ENCODE data around the gene ROBO3. TPM values are rescaled to one million over a fixed set of nuclear protein-coding genes. Genes with fewer than 3 reads are reported as not detected.

ROBO3 gene
- total and polyA plus RNA-seq, 2 of the 8 experiments (the other 6 are each of a cell fraction or from before 2014, with no cell fraction given) = 12.1 to 24.6 TPM

DNA sequence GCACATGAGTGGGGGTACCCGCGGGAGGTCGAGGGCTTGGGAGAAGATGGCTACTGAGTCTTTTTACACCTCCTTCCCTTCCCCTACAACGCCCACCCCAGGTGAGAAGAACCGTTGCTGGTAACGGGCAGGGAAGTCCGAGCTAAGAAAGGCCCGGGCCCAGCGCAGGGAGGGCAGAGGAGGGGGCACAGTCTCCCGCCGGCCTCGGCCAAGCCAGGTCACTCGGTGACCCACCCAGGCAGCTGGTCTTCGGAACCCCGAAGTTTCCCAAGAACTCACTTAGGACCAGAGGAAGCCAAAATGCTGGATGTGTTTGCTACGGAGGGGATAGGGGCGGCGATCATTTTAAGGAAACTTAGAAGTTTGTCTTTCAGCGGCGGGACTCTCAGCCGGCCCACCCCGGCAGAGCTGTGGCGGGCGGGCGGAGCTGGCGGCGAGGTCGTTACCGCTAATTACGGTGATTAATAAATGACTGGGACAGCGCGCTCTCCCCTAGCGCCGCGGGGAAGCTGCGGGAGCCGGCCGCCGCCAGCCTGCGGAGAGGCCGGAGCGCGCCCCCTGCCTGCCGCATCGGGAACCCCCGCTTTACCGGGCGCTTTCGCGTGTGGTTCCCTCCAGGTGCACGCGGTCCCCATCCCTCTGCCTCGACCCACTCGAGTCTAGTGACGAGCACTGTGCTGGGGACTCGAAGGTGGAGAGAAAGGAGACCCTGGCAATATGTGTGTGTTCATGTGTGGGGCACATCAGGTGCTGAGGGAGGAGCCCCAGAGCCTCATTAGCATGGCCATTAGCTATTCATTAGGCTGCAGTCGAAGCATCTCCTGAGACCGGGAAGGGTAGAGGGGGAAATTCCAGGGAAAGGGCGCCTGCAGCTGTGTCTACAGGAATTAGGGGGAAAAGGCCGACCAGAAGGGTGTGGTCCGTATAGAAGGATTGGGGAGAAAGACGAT, 945 bp downstream of the ROBO3 start:
- POLR2A ChIA-PET (ENCODE audit: partially characterized antibody) = interaction anchor here (0.9 to 2.5 kb wide), 5 partner anchors 10 to 193 kb away, joined by 3 to 6 read pairs (median 3); partner anchors contain the start of genes SIAE and SPA17
- Histone ChIP-seq H3K18ac (ENCODE audit: extremely low read depth, low read length) (no peak overlapping the region), H3K4ac (replicated peaks; ENCODE audit: insufficient read length, low read depth, low read length) (no peak overlapping the region), H2BK120ac (replicated peaks; ENCODE audit: low read depth, low read length) (no peak overlapping the region), H3K4me3 (ENCODE audit: extremely low read depth in 1 of 4, insufficient read depth in 2 of 4, low read depth in 3 of 4, low read length in 4 of 4) (peak overlapping the region; percentile 17 to 50 (median 24); a peak in 6 of 8 replicates), H3K4me2 (ENCODE audit: insufficient read depth in 1 of 2, low read depth in 2 of 2, low read length in 2 of 2) (peak overlapping the region; percentile 67 to 85), H3K23me2 (ENCODE audit: low read depth, low read length) (peaks cover 4% of the 10 kb centered on the region; the same call in 1 of the 2 replicates), H3K9me3 (ENCODE audit: insufficient read depth in 2 of 2, low read depth in 1 of 2, low read length in 1 of 2) (no peaks in the 10 kb centered on the region), H2AFZ (ENCODE audit: low read length) (no peak overlapping the region), H3K79me2 (ENCODE audit: control insufficient read depth in 1 of 2, insufficient read depth in 2 of 2, low read length in 2 of 2) (no peaks in the 10 kb centered on the region), H2BK5ac (ENCODE audit: low read depth, low read length) (no peak overlapping the region), H3K14ac (ENCODE audit: insufficient read length) (no peak overlapping the region), H2BK12ac (ENCODE audit: low read depth, low read length) (no peak overlapping the region), H3K4me1 (replicated peaks in 1 of 4; ENCODE audit: control insufficient read depth in 3 of 4, insufficient read depth in 4 of 4, low read length in 3 of 4) (peaks cover 0 to 23% (median 16%) of the 10 kb centered on the region in 4 experiments; a peak in 6 of 7 replicates), H2BK20ac (ENCODE audit: low read length) (no peak overlapping the region), H3K27me3 (replicated peaks in 1 of 4; ENCODE audit: control insufficient read depth in 3 of 4, extremely low read depth in 1 of 4, insufficient read depth in 3 of 4, low read length in 3 of 4) (peaks cover 96 to 100% (median 100%) of the 10 kb centered on the region in 4 experiments), H2BK15ac (ENCODE audit: low read length) (no peak overlapping the region), H3K23ac (ENCODE audit: insufficient read length) (no peak overlapping the region), H3K79me1 (ENCODE audit: low read depth, low read length) (no peaks in the 10 kb centered on the region), H3K9ac (replicated peaks in 1 of 4; ENCODE audit: extremely low read depth in 1 of 4, low read depth in 3 of 4, low read length in 3 of 4) (no peak overlapping the region), H2AK5ac (ENCODE audit: low read depth, low read length) (no peak overlapping the region), H4K5ac (ENCODE audit: insufficient read length, low read depth, low read length) (no peak overlapping the region), H3K27ac (ENCODE audit: low read depth, low read length) (no peak overlapping the region), H4K20me1 (replicated peaks in 1 of 2; ENCODE audit: control insufficient read depth in 1 of 2, insufficient read depth in 2 of 2, low read length in 2 of 2) (peaks cover 19 to 36% of the 10 kb centered on the region in 2 experiments), H4K8ac (ENCODE audit: extremely low read depth, insufficient read depth, low read length) (peak overlapping the region; percentile 75; the same call in 1 of the 2 replicates), H3K36me3 (ENCODE audit: control insufficient read depth in 2 of 4, insufficient read depth in 4 of 4, low read length in 3 of 4) (peaks cover 0 to 4% (median 0%) of the 10 kb centered on the region in 4 experiments; a peak in 1 of 8 replicates), H3K56ac (replicated peaks; ENCODE audit: insufficient read length, low read depth, low read length) (no peak overlapping the region), H4K91ac (replicated peaks; ENCODE audit: insufficient read length, low read length) (no peak overlapping the region)
- DNase-seq (ENCODE audit: low read depth in 1 of 2, low spot score in 2 of 2) = peak in 1 of 2 experiments; percentile 89
- CTCF ChIA-PET (ENCODE audit: partially characterized antibody) = interaction anchor here (0.6 to 3.3 kb wide), 70 partner anchors 9 to 576 kb away, joined by 3 to 108 read pairs (median 5); partner anchors contain the start of genes CCDC15, ESAM, MSANTD2 and NRGN
- WGBS, 2 experiments (ENCODE audit: extremely low coverage in 1 of 2, insufficient coverage in 1 of 2, insufficient read length in 1 of 2, insufficient replicate concordance in 2 of 2, low coverage in 1 of 2, low lambda C conversion rate in 2 of 2, missing lambda C conversion rate in 1 of 2) = 4% methylated on average over 59 of the region's 62 CpGs; no CpG with 5 or more reads in 1 of the 2 experiments
- no peak for FAIRE-seq
- no peak for TF ChIP-seq CBX5 (IDR thresholded peaks at IDR 0.05; ENCODE audit: low read depth, low read length)
- 0 out of 2 replicates have a peak, but pooled peaks have one; percentile 25 for TF ChIP-seq YY1 (IDR thresholded peaks at IDR 0.05; ENCODE audit: low read depth, low read length)
- no peak for TF ChIP-seq HDAC6 (IDR thresholded peaks at IDR 0.05; ENCODE audit: low read depth, low read length)
- TF ChIP-seq CHD2 (IDR thresholded peaks at IDR 0.05; ENCODE audit: low read length) = no peak
- TF ChIP-seq CTCF (IDR thresholded peaks at IDR 0.05; ENCODE audit: control extremely low read depth in 1 of 3, insufficient read depth in 1 of 3, low read depth in 1 of 3, low read length in 3 of 3) = peak; percentile 70 to 77 (median 75)
- TF ChIP-seq, protein P1, sequence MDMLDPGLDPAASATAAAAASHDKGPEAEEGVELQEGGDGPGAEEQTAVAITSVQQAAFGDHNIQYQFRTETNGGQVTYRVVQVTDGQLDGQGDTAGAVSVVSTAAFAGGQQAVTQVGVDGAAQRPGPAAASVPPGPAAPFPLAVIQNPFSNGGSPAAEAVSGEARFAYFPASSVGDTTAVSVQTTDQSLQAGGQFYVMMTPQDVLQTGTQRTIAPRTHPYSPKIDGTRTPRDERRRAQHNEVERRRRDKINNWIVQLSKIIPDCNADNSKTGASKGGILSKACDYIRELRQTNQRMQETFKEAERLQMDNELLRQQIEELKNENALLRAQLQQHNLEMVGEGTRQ (IDR thresholded peaks at IDR 0.05; ENCODE audit: low read length) = no peak
- TF ChIP-seq TBP (IDR thresholded peaks at IDR 0.05; ENCODE audit: low read depth, low read length) = no peak

Measured in H1 (cell line).